Measurements from ENCODE around the gene SPEM1.

DNA sequence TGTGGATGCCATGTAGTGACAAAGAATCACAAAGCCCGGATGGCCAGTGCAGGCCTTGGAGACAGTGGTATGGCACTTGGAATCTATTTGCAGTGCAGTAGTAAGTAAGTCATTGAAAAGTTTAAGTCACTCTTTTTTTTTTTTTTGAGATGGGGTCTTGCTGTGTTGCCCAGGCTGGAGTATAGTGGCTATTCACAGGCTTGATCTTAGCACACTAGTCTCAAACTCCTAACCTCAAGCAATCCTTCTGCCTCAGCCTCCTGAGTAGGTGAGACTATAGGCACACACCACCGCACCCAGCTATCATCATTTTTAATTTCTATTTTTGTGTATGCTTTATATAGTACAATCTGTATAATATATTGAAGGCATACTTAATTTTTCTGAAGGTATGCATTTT, 21.5 kb upstream of the SPEM1 start:
- TF ChIP-seq, protein P1, sequence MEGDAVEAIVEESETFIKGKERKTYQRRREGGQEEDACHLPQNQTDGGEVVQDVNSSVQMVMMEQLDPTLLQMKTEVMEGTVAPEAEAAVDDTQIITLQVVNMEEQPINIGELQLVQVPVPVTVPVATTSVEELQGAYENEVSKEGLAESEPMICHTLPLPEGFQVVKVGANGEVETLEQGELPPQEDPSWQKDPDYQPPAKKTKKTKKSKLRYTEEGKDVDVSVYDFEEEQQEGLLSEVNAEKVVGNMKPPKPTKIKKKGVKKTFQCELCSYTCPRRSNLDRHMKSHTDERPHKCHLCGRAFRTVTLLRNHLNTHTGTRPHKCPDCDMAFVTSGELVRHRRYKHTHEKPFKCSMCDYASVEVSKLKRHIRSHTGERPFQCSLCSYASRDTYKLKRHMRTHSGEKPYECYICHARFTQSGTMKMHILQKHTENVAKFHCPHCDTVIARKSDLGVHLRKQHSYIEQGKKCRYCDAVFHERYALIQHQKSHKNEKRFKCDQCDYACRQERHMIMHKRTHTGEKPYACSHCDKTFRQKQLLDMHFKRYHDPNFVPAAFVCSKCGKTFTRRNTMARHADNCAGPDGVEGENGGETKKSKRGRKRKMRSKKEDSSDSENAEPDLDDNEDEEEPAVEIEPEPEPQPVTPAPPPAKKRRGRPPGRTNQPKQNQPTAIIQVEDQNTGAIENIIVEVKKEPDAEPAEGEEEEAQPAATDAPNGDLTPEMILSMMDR (IDR thresholded peaks at IDR 0.05) = no peak
- TF ChIP-seq EP300 (IDR thresholded peaks at IDR 0.05) = no peak
